ENCODE measurements around the gene RCOR3.
"Not testable (repeated sequence)": the region's sequence is repeated elsewhere in the genome, so short reads cannot be mapped to it uniquely, and the experiment has no call there.

The RCOR3 gene

GRCh38 chr1:211260141-211261107 lies 1.3 kb downstream of the RCOR3 start:
- DNase-seq (ENCODE audit: low read depth in 2 of 2), result peak; percentile 50 to 59

GRCh38 chr1:211261229-211261628 lies 2.1 kb downstream of the RCOR3 start:
- DNase-seq (ENCODE audit: low read depth in 2 of 2), result no peak

DNA sequence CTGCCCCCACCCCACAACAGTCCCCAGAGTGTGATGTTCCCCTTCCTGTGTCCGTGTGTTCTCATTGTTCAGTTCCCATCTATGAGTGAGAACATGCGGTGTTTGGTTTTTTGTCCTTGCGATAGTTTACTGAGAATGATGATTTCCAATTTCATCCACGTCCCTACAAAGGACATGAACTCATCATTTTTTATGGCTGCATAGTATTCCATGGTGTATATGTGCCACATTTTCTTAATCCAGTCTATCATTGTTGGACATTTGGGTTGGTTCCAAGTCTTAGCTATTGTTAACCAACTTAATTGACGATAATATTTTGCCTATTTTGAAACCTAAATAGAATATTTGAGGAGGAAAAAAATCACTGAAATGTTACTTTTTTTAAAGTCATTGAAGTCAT lies 3.9 kb downstream of the RCOR3 start:
- DNase-seq (ENCODE audit: low read depth in 2 of 2), result not testable (repeated sequence)

GRCh38 chr1:211267204-211267857 lies 8.2 kb downstream of the RCOR3 start:
- no peak for DNase-seq (ENCODE audit: low read depth in 2 of 2)

DNA sequence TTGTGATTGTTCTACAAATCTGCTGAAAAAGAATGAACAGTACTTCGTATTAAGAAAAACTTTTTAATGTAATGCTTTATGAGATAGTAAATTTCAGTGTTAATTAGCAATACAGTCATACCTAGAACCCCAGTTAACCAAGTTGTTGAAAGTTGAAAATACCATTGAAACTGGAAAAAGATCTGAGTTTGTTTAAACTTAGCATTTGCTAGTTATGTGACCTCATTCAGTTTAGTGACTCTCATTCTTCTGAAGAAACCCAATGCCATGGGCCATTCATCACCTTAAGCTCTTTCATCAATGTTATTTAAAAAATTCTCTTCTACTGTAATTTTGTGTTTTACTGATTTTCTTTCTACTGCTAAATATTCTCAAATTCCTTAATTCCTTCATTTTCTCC lies 20.2 kb downstream of the RCOR3 start:
- no peak for DNase-seq (ENCODE audit: low read depth in 2 of 2)

DNA sequence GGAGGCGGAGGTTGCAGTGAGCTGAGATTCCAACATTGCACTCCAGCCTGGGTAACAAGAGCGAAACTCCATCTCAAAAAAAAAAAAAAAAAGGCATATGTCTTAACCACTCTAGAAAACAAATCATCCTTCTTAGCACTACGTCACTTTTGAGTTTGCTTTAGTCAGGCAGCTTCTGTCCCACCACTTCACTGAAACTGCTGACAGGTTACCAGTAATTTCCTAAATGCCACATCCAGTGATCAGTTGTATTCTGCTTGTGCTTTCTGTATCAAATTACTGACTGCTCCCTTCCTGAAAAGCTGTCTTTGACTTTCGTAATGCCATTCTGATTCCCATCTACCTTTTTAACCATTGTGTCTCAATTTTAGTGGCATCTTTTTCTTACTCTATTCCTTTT lies 21.7 kb downstream of the RCOR3 start:
- no peak for DNase-seq (ENCODE audit: low read depth in 2 of 2)

DNA sequence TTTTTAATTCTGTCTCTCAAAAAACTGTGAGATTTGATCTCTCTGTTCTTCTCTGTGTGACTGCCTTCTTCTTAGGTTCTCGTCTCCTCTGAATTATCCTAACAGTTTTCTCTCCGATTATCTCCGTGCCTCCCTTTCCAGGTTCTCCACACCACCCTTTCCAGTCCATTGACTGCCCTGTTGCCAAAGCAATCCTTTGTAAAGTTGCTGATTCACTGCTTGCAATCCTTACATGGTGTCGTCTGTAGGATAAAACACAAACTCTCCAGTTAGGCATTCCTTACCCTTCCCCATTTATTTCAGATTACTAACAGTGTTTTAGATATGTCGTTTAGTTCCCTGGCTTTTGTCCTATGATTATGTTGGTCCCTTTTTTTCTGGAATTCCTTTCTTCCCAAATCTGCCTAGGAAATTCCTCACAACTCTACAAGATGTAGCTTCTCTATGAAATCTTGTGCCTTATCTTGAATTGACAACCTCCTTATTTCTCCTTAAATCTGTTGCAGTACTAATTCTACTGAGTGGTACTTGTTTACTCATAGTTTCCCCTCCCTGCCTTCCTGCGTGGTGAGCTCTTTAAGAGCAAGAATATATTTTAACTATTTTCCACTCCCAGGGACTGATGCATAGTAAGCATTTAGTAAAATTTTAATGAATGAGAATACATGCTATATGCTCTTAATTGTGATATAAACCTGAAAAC lies 22.3 kb downstream of the RCOR3 start:
- DNase-seq (ENCODE audit: low read depth in 2 of 2), result no peak

- no peak for DNase-seq (ENCODE audit: low read depth in 2 of 2)
These were observed 22.8 kb downstream of the RCOR3 start for GRCh38 chr1:211282023-211282373.

DNA sequence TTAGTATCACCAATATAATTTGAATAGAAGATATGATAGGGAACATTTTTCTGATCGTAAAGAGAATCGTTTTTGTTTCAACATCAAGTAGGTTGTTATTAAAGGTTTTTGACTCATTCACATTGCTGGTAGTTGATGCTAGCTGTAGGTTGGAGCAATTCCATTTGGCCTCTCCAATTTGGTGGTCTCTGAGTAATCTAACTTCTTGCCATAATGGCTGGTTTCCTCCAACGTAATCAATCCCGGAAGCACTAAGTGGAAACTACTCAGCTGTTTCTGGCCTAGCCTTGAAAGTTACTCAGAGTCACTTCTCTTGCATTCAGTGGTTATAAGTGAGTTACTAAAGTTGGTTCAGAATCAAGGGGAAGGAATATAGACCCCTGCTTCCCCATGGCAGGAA lies 26.0 kb downstream of the RCOR3 start:
- DNase-seq (ENCODE audit: low read depth in 2 of 2), result no peak

DNA sequence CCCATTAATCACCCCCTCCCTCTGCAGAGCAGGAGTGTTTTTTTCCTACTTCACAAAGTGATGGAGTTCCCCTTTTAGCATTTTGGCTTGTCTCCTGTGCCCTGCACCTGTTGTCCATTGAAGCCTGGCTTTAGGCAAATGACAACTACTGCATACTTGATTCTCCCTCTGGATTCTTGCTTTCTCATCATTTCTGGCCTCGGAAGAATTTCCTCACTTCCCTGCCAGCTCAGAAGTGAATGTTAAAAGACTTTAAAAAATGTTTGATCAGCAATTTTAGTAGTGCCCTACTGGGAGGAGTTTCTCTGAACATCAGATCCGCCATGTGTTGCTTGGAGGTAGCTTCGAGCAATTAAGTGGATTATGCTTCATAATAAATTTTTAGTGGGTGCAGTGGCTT lies 28.1 kb downstream of the RCOR3 start:
- no peak for DNase-seq (ENCODE audit: low read depth in 2 of 2)

DNA sequence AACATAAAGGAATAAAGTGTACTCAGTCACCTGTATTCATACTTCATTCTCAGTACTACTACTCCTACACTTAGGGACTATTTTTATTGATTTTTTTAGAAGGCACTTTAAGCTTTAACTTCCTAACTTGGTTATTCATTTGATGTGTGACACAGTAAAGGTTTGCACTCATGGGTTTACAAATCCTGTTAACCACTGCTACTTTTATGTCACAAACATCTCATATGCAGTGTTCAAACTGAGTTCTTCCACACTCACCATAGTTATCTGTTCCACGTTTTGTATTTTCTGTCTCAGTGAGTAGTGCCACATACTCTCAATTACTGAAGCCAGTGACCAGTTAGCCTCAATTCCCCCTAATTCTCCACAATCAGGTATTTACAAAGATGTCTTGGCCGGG lies 33.2 kb downstream of the RCOR3 start:
- no peak for DNase-seq (ENCODE audit: low read depth in 2 of 2)

- no peak for DNase-seq (ENCODE audit: low read depth in 2 of 2)
These were observed 37.2 kb downstream of the RCOR3 start for GRCh38 chr1:211296396-211296795.

GRCh38 chr1:211305044-211305443 lies 45.9 kb downstream of the RCOR3 start:
- DNase-seq (ENCODE audit: low read depth in 2 of 2), result peak; percentile 19 to 33

DNA sequence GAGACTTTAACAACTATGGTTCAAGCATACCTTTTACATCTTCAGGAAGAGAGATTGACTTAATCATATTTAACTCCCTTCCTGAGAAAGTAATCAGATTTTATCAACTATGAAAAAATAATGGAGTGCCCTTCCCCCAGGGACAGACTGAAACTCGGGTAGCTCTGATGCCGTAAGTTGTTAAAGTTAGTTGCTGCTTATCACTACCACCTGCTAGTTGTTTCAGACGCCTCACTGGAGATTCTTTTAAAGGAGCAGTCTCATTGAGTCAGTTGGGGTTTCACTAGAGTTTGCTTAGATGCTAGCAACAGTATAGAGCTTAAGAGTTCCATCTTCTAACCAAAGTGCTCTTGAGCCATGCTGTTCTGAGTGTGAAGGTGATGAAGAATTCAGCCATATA lies 50.5 kb downstream of the RCOR3 start:
- no peak for DNase-seq (ENCODE audit: low read depth in 2 of 2)

DNA sequence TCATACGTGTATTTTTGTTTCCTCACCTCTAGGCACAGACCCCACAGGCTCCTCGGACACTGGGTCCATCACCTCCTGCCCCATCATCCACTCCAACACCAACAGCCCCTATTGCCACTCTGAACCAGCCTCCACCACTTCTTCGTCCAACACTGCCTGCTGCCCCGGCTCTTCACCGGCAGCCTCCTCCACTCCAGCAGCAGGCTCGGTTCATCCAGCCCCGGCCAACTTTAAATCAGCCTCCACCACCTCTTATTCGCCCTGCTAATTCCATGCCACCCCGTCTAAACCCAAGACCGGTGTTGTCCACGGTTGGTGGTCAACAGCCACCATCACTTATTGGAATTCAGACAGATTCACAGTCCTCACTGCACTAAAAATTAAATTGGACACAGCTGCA lies 54.2 kb downstream of the RCOR3 start:
- no peak for DNase-seq (ENCODE audit: low read depth in 2 of 2)

GRCh38 chr1:211318576-211319280 lies 59.6 kb downstream of the RCOR3 start:
- no peak for DNase-seq (ENCODE audit: low read depth in 2 of 2)

- DNase-seq (ENCODE audit: low read depth in 2 of 2), result no peak
These were observed 60.7 kb downstream of the RCOR3 start for GRCh38 chr1:211319892-211320291.

- no peak for DNase-seq (ENCODE audit: low read depth in 2 of 2)
These were observed 61.8 kb downstream of the RCOR3 start for GRCh38 chr1:211320980-211321379.

DNA sequence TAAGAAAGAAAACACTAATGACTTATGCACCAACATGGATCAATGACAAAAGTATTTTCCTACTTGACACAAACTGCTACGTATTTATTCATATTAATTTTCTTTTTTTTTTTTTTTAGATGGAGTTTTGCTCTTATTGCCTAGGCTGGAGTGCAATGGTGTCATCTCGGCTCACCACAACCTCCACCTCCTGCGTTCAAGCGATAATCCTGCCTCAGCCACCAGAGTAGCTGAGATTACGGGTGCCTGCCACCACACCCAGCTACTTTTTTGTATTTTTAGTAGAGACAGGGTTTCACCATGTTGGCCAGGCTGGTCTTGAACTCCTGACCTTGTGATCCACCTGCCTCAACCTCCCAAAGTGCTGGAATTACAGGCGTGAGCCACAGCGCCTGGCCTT lies 62.5 kb downstream of the RCOR3 start:
- not testable (repeated sequence) for DNase-seq (ENCODE audit: low read depth in 2 of 2)

DNA sequence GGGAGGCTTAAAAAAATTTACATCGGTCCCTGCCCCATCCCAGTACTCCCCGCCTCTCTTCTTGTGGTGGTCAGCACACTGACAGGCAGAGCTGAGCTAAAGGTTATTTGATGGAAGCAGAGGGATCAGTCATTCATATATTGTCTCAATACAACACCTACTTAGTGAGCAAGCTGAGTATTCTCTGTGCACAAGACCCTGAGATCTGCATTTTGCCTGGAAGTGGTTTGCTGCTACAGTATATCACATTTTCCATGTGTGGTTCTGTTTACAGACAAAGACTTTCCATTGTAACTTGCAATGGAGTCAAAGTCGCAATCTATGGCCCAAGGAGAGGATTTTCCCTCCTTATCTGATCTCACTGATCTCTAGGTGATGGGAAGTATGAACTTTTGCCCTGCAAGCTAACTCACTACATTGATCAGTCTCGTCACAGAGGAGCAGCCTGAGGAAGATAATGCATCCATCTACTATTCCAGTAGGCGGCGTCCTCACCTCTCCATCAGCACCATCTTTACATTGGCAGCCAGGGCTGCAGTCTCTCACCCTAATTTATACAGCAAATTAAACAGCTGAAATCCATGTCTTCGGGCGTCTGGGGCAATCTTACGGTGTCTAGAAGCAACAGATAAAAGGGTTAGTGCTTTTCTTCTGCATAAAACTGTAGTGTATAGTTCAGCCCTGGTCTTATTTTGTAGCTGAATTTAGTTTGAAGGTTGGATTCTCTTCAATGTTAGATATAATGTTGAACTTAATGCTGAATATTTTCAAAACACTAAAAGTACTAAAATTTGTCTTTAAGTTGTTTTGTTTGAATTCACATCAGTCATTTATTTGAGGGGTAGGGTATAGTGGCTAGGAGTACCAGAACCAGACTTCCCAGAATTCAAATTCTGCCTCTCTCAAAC lies 64.2 kb downstream of the RCOR3 start:
- peak in 1 of 2 donors; percentile 49 for DNase-seq (ENCODE audit: low read depth in 2 of 2)
